Activated T-helper 17 cell treated with anti-CD3 and anti-CD28 coated beads, Interleukin-2, amount 50 U/mL, for 72 hours (primary cell): ENCODE results near the gene LNPK. TPM values are rescaled to one million over a fixed set of nuclear protein-coding genes. Genes with fewer than 3 reads are reported as not detected.
A peak's percentile ranks its signal among the peaks of the same experiment; 100 is the strongest.

Source experiments
- ATAC-seq: fragments of 150-1000 bp; cut with Tn5 transposase; replicated peaks from 2 replicates; pipeline ENCODE4 v1.10.0; 2021; ENCODE audit warnings: mild to moderate bottlenecking, moderate library complexity
- H3K27ac Mint-ChIP-seq: one replicate; pipeline ENCODE4 v1.8.0; 2022; ENCODE audit warnings: mixed read lengths
- H3K27me3 Mint-ChIP-seq: one replicate; pipeline ENCODE4 v1.8.0; 2022; ENCODE audit warnings: mixed read lengths
- H3K36me3 Mint-ChIP-seq: one replicate; pipeline ENCODE4 v1.8.0; 2022; ENCODE audit warnings: low read depth, mild to moderate bottlenecking, mixed read lengths
- H3K4me1 Mint-ChIP-seq: one replicate; pipeline ENCODE4 v1.8.0; 2022; ENCODE audit warnings: mixed read lengths
- H3K4me3 Mint-ChIP-seq: one replicate; pipeline ENCODE4 v1.8.0; 2022; ENCODE audit warnings: mild to moderate bottlenecking, mixed read lengths
- H3K9me3 Mint-ChIP-seq: one replicate; pipeline ENCODE4 v1.8.0; 2022; ENCODE audit warnings: mixed read lengths
- total RNA-seq, 2 donors: library from RNA; stranded (reverse); gene quantifications; one replicate each; pipeline ENCODE4 v1.2.3, GENCODE V29; 2022

The LNPK gene, protein sequence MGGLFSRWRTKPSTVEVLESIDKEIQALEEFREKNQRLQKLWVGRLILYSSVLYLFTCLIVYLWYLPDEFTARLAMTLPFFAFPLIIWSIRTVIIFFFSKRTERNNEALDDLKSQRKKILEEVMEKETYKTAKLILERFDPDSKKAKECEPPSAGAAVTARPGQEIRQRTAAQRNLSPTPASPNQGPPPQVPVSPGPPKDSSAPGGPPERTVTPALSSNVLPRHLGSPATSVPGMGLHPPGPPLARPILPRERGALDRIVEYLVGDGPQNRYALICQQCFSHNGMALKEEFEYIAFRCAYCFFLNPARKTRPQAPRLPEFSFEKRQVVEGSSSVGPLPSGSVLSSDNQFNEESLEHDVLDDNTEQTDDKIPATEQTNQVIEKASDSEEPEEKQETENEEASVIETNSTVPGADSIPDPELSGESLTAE
- total RNA-seq = 10 to 100 TPM; 30.1 to 35.2 TPM

DNA sequence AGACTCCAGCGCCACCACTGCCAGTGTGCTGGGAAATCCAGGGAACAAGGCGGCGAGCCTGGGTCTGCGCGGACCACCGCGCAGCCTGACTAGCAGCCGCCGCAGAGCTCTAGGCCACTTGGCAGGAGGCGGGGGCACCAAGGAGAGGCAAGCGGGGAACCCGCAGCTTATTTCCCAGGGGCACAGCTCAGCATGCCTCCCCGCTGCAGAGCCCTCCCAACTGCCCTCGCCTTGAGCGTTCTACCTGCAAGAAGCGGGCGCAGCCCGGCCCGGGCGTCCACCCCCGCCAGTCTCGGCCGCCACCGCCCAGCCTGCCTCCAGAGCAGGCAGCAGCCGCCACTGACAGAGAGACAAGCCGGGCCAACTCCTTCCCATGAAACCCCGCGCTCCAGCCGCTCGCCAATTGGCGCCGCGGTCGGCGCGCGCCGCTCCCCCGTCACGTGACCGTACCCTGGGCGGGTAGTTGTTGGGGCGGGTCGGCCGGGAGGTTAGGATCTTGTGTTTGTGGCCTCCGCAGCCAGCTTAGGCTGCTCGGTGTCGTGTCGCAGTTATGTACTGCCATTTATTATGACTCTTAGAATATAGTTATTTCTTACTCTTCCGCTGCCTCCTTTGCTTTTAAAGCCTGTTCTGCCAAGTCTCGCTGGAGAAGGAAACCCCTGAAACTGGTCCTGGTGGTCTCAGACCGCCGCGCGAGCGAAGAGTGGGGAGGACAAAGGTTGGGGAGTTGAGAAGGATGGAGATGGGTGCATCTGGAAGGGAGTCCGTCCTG is at the start of gene LNPK:
LNPK (minus strand) TSS at position 352 of the 772 bp plus-strand sequence. CDS start 6,683 bp downstream, outside the sequence.
- ATAC-seq = peak; percentile 95
- no peaks in the 10 kb centered on the region for H3K9me3 Mint-ChIP-seq
- no peaks in the 10 kb centered on the region for H3K4me1 Mint-ChIP-seq
- H3K27me3 Mint-ChIP-seq = no peaks in the 10 kb centered on the region
- H3K27ac Mint-ChIP-seq = peak within 1 kb of the TSS; percentile 91
- no peaks in the 10 kb centered on the region for H3K36me3 Mint-ChIP-seq
- H3K4me3 Mint-ChIP-seq = peak within 1 kb of the TSS; percentile 99

DNA sequence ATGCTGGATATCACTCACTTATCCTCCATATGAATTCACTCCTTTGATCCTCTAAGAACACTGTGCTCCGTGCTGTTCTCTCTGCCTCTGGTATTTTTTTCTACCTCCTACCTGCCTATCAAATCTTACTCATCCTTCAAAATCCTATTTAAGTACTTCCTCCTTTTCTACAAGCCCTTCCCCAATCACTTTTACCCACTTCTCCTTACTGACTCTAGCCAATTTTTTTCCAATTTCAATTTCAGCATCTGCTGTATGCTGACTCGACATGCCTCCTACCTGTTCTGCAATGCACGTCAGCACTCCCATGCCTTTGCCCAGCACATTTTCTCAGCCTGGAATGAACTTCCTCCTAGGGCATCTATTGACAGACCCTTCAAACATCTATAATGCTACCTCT is 37.3 kb upstream of the LNPK start:
- ATAC-seq = no peak
- Mint-ChIP-seq H3K4me3 (no peak overlapping the region), H3K27ac (no peak overlapping the region), H3K27me3 (peaks cover 33% of the 10 kb centered on the region), H3K36me3 (no peaks in the 10 kb centered on the region), H3K9me3 (peaks cover 3% of the 10 kb centered on the region), H3K4me1 (no peaks in the 10 kb centered on the region)

DNA sequence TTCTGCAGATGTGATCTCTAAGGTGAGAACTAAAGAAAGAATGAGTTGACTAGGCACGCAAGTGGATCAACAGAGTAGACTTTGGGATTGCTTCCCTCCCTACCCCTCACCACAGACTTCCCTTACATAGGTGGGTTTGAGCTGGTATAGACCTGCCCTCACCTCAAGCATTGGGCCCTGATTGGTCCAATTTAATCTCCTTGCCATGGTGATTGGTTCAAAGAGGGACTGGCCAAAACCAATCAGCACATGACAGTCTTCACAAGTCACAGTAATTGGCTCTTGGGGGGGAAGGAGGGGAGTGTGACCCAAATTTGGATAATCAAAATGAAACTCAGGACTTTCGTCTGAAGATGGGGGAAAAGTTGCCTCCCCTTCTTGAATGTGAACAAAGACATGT is 36.6 kb upstream of the LNPK start:
- Mint-ChIP-seq H3K4me1 (no peaks in the 10 kb centered on the region), H3K27me3 (peaks cover 33% of the 10 kb centered on the region), H3K36me3 (no peaks in the 10 kb centered on the region), H3K27ac (no peak overlapping the region), H3K4me3 (no peak overlapping the region), H3K9me3 (peaks cover 3% of the 10 kb centered on the region)
- no peak for ATAC-seq

DNA sequence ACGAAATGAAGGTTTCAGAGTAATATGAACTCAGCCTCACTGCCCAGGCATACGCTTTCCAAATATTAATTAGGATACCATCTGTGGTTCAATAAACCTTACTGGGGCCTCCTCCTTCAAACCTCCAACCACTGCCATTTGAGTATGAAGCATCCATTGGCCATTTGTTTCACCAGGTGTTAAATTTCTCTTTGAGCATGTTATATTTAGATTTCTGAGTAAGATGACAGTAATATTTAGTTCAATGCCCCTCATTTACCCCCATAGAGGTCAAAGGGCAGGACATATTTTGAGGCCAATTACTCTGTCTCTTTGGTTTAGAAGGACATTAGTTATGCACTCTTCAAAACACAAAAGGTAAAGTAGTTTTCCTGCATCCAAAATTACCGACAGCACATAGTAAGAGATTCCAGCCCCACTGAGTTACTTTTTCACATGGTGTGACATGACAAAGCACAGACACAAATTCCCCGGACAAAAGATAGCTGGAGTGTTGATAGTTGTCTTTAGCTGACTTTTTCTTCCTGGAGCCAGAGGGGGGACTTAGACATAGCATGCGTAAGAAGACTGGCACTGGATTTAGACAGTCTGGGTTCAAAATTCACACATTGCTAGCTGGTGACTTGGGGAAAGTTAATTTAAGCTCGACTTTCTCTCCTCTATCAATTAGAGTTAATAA is 33.1 kb upstream of the LNPK start:
- ATAC-seq = no peak
- H3K4me1 Mint-ChIP-seq = no peaks in the 10 kb centered on the region
- H3K27ac Mint-ChIP-seq = no peak overlapping the region
- H3K27me3 Mint-ChIP-seq = peaks cover 25% of the 10 kb centered on the region
- no peaks in the 10 kb centered on the region for H3K36me3 Mint-ChIP-seq
- H3K4me3 Mint-ChIP-seq = no peak overlapping the region
- H3K9me3 Mint-ChIP-seq = no peaks in the 10 kb centered on the region

DNA sequence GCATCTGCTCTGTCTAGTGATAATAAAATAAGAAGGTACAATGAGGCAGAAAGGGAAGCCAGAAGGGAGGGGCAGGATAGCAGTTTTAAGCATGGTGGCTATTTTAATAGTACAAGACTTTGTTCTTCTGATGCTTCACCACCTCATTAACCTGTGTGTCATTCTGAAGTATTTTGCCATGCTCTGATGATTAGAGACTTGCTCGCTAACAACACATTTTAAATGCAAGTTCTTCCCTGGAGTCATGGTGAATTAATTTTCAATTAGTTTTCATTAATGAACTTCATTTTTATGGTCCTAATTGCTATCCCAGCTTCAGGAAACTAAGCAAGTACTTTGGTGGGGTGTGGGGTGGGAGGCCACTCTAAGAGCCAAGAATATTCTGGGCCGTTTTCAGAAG is 25.7 kb upstream of the LNPK start:
- Mint-ChIP-seq H3K36me3 (no peaks in the 10 kb centered on the region), H3K27ac (no peak overlapping the region), H3K4me1 (no peaks in the 10 kb centered on the region), H3K27me3 (peaks cover 22% of the 10 kb centered on the region), H3K9me3 (no peaks in the 10 kb centered on the region), H3K4me3 (no peak overlapping the region)
- no peak for ATAC-seq

DNA sequence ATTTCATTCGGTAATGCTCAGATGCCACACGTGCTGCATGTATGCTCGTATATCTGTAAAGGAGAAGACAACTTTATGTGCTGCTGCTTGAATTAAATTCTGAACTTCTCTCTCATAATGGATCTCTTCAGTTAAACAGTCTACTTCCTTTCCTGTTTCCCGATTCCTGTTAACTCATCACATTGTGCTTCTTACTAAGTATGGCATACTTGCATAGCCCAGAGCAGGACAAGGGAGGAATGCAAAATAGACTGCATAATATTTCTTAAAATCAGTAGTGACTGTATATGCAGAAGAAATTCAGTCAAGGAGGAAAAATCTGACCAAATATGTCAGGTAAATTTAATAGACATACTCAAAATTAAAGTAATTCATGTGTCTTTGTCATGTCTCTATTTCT is 23.9 kb upstream of the LNPK start:
- no peak overlapping the region for H3K27ac Mint-ChIP-seq
- ATAC-seq = no peak

DNA sequence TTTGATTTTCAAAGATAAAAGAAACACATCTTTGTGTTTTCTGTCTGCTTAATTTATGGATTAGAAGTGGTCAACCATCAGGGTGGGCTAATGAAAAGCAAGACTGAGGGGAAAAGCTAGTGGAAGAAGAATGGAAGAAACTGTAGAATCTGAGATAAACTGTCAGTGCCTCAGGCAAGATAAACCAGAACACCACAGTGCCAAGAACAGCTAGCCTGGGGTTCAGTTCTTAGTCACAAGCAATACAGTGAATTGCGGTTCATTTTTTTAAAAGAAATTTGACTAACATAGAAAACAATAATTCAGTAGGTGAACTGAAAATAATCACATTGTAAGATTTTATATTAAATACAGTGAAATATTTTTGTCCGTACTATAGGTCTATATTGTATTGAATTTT is 22.0 kb upstream of the LNPK start:
- ATAC-seq = no peak
- H3K4me3 Mint-ChIP-seq = no peak overlapping the region

More for the DNA sequence above, 23.9 kb upstream of the LNPK start:
- no peaks in the 10 kb centered on the region for H3K36me3 Mint-ChIP-seq
- no peak overlapping the region for H3K4me3 Mint-ChIP-seq
- H3K27me3 Mint-ChIP-seq = peaks cover 24% of the 10 kb centered on the region
- H3K4me1 Mint-ChIP-seq = no peaks in the 10 kb centered on the region
- H3K9me3 Mint-ChIP-seq = no peaks in the 10 kb centered on the region

DNA sequence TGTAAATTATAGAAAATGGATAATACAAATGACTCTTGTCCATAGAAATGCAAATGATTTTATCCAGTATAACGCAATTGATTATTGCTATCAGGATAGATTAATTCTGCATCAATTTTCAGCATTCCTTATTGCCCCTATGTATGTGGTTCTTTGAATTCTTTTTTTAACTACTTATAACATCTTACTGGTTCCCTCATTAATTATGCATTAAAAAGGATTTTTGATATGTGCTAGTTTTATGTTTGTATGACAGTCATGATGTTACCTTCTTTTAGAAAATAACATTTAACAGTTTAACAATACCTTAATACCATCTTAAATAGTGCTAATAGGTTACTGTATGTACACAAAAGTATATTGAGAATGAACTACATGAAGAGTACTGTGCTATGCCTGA is 20.0 kb upstream of the LNPK start:
- Mint-ChIP-seq H3K4me3 (no peak overlapping the region), H3K27me3 (peaks cover 32% of the 10 kb centered on the region), H3K36me3 (no peaks in the 10 kb centered on the region), H3K27ac (no peak overlapping the region), H3K9me3 (no peaks in the 10 kb centered on the region), H3K4me1 (no peaks in the 10 kb centered on the region)
- no peak for ATAC-seq

More for the DNA sequence above, 22.0 kb upstream of the LNPK start:
- H3K27ac Mint-ChIP-seq = no peak overlapping the region
- no peaks in the 10 kb centered on the region for H3K36me3 Mint-ChIP-seq
- peaks cover 28% of the 10 kb centered on the region for H3K27me3 Mint-ChIP-seq
- H3K9me3 Mint-ChIP-seq = no peaks in the 10 kb centered on the region
- H3K4me1 Mint-ChIP-seq = no peaks in the 10 kb centered on the region

DNA sequence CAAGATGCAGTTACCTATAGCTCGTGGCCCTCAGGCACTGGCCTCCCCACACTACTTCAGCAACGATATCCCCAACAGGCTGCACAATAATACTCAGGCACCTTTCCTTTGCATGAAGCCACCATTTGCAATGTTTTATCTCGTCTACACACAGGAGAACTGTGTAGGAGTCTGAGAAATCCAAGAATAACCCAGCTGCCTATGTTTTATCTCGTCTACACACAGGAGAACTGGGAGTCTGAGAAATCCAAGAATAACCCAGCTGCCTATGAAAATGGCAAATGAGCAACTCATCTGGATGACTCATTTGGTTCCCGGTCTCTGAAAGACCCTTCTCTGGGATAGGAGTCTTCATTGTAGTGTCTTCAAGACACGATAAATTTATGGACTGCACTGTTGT is 18.3 kb upstream of the LNPK start:
- no peak for ATAC-seq
- Mint-ChIP-seq H3K4me3 (no peak overlapping the region), H3K4me1 (no peaks in the 10 kb centered on the region), H3K27ac (no peak overlapping the region), H3K36me3 (no peaks in the 10 kb centered on the region), H3K9me3 (no peaks in the 10 kb centered on the region), H3K27me3 (peaks cover 37% of the 10 kb centered on the region)

DNA sequence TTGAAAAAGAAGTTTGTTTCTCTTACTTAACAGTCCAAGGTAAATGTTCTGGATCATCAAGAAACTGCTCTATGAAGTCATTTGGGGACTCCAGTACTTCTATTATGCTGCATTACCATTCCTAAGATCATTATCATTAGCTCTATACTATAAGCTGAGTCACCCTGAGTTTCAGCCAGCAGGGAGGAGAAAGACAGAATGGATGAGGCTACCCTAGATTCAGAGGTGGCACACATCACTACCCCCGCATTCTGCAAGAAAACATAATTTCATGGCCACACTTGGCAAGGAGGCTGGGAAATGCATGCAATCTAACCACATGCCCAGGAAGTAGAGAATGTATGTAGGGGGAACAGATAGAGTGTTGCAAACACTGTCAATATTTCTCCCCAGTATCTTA is 16.6 kb upstream of the LNPK start:
- no peak overlapping the region for H3K27ac Mint-ChIP-seq
- no peak for ATAC-seq
- H3K27me3 Mint-ChIP-seq = peaks cover 38% of the 10 kb centered on the region
- no peak overlapping the region for H3K4me3 Mint-ChIP-seq
- no peaks in the 10 kb centered on the region for H3K9me3 Mint-ChIP-seq
- H3K4me1 Mint-ChIP-seq = no peaks in the 10 kb centered on the region
- no peaks in the 10 kb centered on the region for H3K36me3 Mint-ChIP-seq

DNA sequence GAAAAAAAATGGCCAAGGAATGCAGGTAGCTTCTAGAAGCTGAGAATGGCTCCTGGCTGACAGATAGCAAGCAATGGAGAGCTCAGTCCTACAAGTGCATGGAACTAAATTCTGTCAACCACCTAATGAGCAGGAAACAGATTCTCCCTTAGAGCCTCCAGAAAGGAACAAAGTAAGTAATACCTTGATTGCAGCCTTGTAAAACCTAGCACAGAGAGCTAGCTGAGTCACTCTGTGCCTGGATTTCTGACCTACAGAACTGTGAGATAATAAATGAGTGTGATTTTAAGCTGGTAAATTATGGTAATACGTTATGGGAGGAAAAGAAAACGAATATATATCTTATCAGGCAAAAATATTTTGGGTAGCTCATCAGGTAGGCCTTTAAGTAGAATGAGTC is 7.4 kb upstream of the LNPK start:
- Mint-ChIP-seq H3K36me3 (no peaks in the 10 kb centered on the region), H3K4me1 (no peaks in the 10 kb centered on the region), H3K27me3 (peaks cover 17% of the 10 kb centered on the region), H3K27ac (no peak overlapping the region), H3K4me3 (no peak overlapping the region), H3K9me3 (no peaks in the 10 kb centered on the region)
- no peak for ATAC-seq

DNA sequence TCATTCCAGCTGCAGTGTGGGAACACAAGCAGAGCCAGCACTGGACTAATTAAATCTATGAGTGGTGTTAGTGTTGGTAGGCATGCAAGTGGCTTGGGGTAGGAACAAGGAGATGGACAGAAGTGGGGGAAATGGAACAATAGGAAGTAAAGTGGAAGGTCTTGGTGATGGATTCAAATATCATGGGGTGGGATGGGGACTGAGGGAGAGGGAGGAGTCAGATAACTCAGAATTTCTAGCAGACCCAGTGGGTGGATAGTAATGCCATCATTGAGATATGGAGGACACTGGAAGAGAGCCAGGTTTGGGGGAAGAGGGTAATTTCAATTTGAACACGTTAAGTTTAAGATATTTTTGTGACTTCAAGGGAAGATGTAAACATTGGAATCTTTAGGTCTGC is 2.9 kb upstream of the LNPK start:
- Mint-ChIP-seq H3K36me3 (no peaks in the 10 kb centered on the region), H3K27me3 (peaks cover 6% of the 10 kb centered on the region), H3K4me1 (no peaks in the 10 kb centered on the region), H3K27ac (no peak overlapping the region), H3K4me3 (no peak overlapping the region), H3K9me3 (no peaks in the 10 kb centered on the region)
- ATAC-seq = no peak

DNA sequence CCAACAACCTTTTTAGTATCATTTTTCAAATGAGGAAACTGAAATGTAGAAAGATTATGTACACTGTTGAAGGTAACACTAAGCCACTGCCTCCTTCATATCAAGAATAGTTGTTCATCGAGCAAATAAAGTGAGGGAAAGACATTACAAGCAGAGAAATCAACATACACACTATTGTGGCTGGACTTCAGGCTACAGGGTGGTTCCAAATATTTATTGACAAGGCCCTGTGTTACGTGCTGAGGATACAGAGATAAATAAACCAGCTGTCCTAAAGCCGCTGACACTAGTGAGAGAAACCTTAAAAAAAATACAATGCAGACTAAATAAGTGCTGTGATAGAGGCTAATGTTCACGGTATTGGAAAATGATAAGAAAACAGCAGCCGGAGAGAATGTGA is 1.9 kb upstream of the LNPK start:
- Mint-ChIP-seq H3K27me3 (no peaks in the 10 kb centered on the region), H3K4me1 (no peaks in the 10 kb centered on the region), H3K27ac (no peak overlapping the region), H3K36me3 (no peaks in the 10 kb centered on the region), H3K9me3 (no peaks in the 10 kb centered on the region), H3K4me3 (peak overlapping the region; percentile 99)
- no peak for ATAC-seq

DNA sequence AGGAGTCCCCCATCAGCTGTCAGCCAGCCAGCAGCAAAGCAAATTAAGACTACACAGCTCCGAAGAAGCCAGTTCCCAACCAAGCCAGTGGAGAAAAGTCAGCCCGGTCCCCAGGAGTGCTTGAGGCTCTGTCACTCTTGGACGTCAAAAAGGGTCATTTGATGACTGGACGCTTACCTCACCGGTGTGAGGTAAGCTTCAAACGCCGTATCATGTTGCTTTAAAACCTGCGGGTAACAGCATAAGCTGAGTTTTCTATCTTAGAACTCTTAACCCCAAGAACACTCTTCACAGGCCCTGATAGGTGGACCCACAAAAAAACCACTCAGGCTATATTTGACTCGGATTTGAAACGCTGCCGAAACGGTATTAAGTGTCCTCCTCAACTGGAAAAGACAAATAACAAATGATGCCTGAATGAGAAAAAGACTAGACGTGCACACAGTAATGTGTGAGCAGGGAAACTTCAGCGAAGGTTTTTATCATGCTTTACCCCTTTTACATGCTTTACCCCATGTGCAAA is 682 bp upstream of the LNPK start:
- H3K4me3 Mint-ChIP-seq = peak overlapping the region; percentile 99

More for the DNA sequence above, 682 bp upstream of the LNPK start:
- ATAC-seq = peak; percentile 26
- peak overlapping the region; percentile 91 for H3K27ac Mint-ChIP-seq
- H3K4me1 Mint-ChIP-seq = no peaks in the 10 kb centered on the region
- no peaks in the 10 kb centered on the region for H3K27me3 Mint-ChIP-seq
- H3K9me3 Mint-ChIP-seq = no peaks in the 10 kb centered on the region
- no peaks in the 10 kb centered on the region for H3K36me3 Mint-ChIP-seq
